Measurements from ENCODE around the gene CCRL2.
"Not testable (repeated sequence)": the region's sequence is repeated elsewhere in the genome, so short reads cannot be mapped to it uniquely, and the experiment has no call there.

The CCRL2 gene

GRCh38 chr3:46416811-46417510 lies 9.9 kb downstream of the CCRL2 start:
- no peak overlapping the region for H2AFZ ChIP-seq (ENCODE audit: low read length, unreplicated experiment)
- H3K27me3 ChIP-seq (ENCODE audit: insufficient read depth, low read length) = no peaks in the 10 kb centered on the region
- H3K36me3 ChIP-seq (ENCODE audit: insufficient read depth, low read length) = no peaks in the 10 kb centered on the region
- H3K79me2 ChIP-seq (ENCODE audit: control insufficient read depth, insufficient read depth, low read length, unreplicated experiment) = no peaks in the 10 kb centered on the region
- no peak overlapping the region for H3K4me3 ChIP-seq (ENCODE audit: low read depth, low read length)
- no peak overlapping the region for H3K27ac ChIP-seq (ENCODE audit: low read depth, low read length)
- H3K4me1 ChIP-seq (ENCODE audit: control insufficient read depth, insufficient read depth, low read length, unreplicated experiment) = no peaks in the 10 kb centered on the region

- no peaks in the 10 kb centered on the region for H3K79me2 ChIP-seq (ENCODE audit: control insufficient read depth, insufficient read depth, low read length, unreplicated experiment)
- H3K27me3 ChIP-seq (ENCODE audit: insufficient read depth, low read length) = no peaks in the 10 kb centered on the region
- no peak overlapping the region for H2AFZ ChIP-seq (ENCODE audit: low read length, unreplicated experiment)
- no peaks in the 10 kb centered on the region for H3K4me1 ChIP-seq (ENCODE audit: control insufficient read depth, insufficient read depth, low read length, unreplicated experiment)
- H3K27ac ChIP-seq (ENCODE audit: low read depth, low read length) = no peak overlapping the region
- H3K36me3 ChIP-seq (ENCODE audit: insufficient read depth, low read length) = no peaks in the 10 kb centered on the region
- no peak overlapping the region for H3K4me3 ChIP-seq (ENCODE audit: low read depth, low read length)
Observed at GRCh38 chr3:46417841-46418611, 11.0 kb downstream of the CCRL2 start.

GRCh38 chr3:46419816-46420215 lies 12.8 kb downstream of the CCRL2 start:
- H2AFZ ChIP-seq (ENCODE audit: low read length, unreplicated experiment) = no peak overlapping the region
- H3K27me3 ChIP-seq (ENCODE audit: insufficient read depth, low read length) = no peaks in the 10 kb centered on the region
- H3K36me3 ChIP-seq (ENCODE audit: insufficient read depth, low read length) = no peaks in the 10 kb centered on the region
- no peak overlapping the region for H3K4me3 ChIP-seq (ENCODE audit: low read depth, low read length)
- no peaks in the 10 kb centered on the region for H3K4me1 ChIP-seq (ENCODE audit: control insufficient read depth, insufficient read depth, low read length, unreplicated experiment)
- H3K27ac ChIP-seq (ENCODE audit: low read depth, low read length) = no peak overlapping the region
- H3K79me2 ChIP-seq (ENCODE audit: control insufficient read depth, insufficient read depth, low read length, unreplicated experiment) = no peaks in the 10 kb centered on the region

GRCh38 chr3:46420931-46421330 lies 13.9 kb downstream of the CCRL2 start:
- H3K27ac ChIP-seq (ENCODE audit: low read depth, low read length) = no peak overlapping the region
- no peaks in the 10 kb centered on the region for H3K27me3 ChIP-seq (ENCODE audit: insufficient read depth, low read length)
- no peak overlapping the region for H3K4me3 ChIP-seq (ENCODE audit: low read depth, low read length)
- H3K36me3 ChIP-seq (ENCODE audit: insufficient read depth, low read length) = no peaks in the 10 kb centered on the region
- no peak overlapping the region for H2AFZ ChIP-seq (ENCODE audit: low read length, unreplicated experiment)
- no peaks in the 10 kb centered on the region for H3K79me2 ChIP-seq (ENCODE audit: control insufficient read depth, insufficient read depth, low read length, unreplicated experiment)
- H3K4me1 ChIP-seq (ENCODE audit: control insufficient read depth, insufficient read depth, low read length, unreplicated experiment) = no peaks in the 10 kb centered on the region

- no peaks in the 10 kb centered on the region for H3K27me3 ChIP-seq (ENCODE audit: insufficient read depth, low read length)
- no peak overlapping the region for H3K4me3 ChIP-seq (ENCODE audit: low read depth, low read length)
- no peak overlapping the region for H2AFZ ChIP-seq (ENCODE audit: low read length, unreplicated experiment)
- no peaks in the 10 kb centered on the region for H3K36me3 ChIP-seq (ENCODE audit: insufficient read depth, low read length)
- no peaks in the 10 kb centered on the region for H3K79me2 ChIP-seq (ENCODE audit: control insufficient read depth, insufficient read depth, low read length, unreplicated experiment)
- no peak overlapping the region for H3K27ac ChIP-seq (ENCODE audit: low read depth, low read length)
- H3K4me1 ChIP-seq (ENCODE audit: control insufficient read depth, insufficient read depth, low read length, unreplicated experiment) = no peaks in the 10 kb centered on the region
Observed at GRCh38 chr3:46422617-46423016, 15.6 kb downstream of the CCRL2 start.

GRCh38 chr3:46423588-46423987 lies 16.5 kb downstream of the CCRL2 start:
- Histone ChIP-seq H2AFZ (ENCODE audit: low read length, unreplicated experiment) (no peak overlapping the region), H3K27ac (ENCODE audit: low read depth, low read length) (no peak overlapping the region)

GRCh38 chr3:46426476-46426875 lies 19.4 kb downstream of the CCRL2 start:
- not testable (repeated sequence) for H3K4me3 ChIP-seq (ENCODE audit: low read depth, low read length); H3K27ac ChIP-seq (ENCODE audit: low read depth, low read length); H3K36me3 ChIP-seq (ENCODE audit: insufficient read depth, low read length); H3K27me3 ChIP-seq (ENCODE audit: insufficient read depth, low read length); H3K4me1 ChIP-seq (ENCODE audit: control insufficient read depth, insufficient read depth, low read length, unreplicated experiment); H3K79me2 ChIP-seq (ENCODE audit: control insufficient read depth, insufficient read depth, low read length, unreplicated experiment); H2AFZ ChIP-seq (ENCODE audit: low read length, unreplicated experiment)

More at GRCh38 chr3:46423588-46423987, 16.5 kb downstream of the CCRL2 start:
- Histone ChIP-seq H3K79me2 (ENCODE audit: control insufficient read depth, insufficient read depth, low read length, unreplicated experiment) (no peaks in the 10 kb centered on the region), H3K4me1 (ENCODE audit: control insufficient read depth, insufficient read depth, low read length, unreplicated experiment) (no peaks in the 10 kb centered on the region), H3K36me3 (ENCODE audit: insufficient read depth, low read length) (no peaks in the 10 kb centered on the region), H3K27me3 (ENCODE audit: insufficient read depth, low read length) (no peaks in the 10 kb centered on the region), H3K4me3 (ENCODE audit: low read depth, low read length) (no peak overlapping the region)

GRCh38 chr3:46427404-46427803 lies 20.3 kb downstream of the CCRL2 start:
- H3K36me3 ChIP-seq (ENCODE audit: insufficient read depth, low read length); H3K4me3 ChIP-seq (ENCODE audit: low read depth, low read length); H2AFZ ChIP-seq (ENCODE audit: low read length, unreplicated experiment); H3K4me1 ChIP-seq (ENCODE audit: control insufficient read depth, insufficient read depth, low read length, unreplicated experiment); H3K79me2 ChIP-seq (ENCODE audit: control insufficient read depth, insufficient read depth, low read length, unreplicated experiment); H3K27ac ChIP-seq (ENCODE audit: low read depth, low read length); H3K27me3 ChIP-seq (ENCODE audit: insufficient read depth, low read length): not testable (repeated sequence)

- Histone ChIP-seq H3K27ac (ENCODE audit: low read depth, low read length) (no peak overlapping the region), H2AFZ (ENCODE audit: low read length, unreplicated experiment) (no peak overlapping the region), H3K4me3 (ENCODE audit: low read depth, low read length) (no peak overlapping the region), H3K36me3 (ENCODE audit: insufficient read depth, low read length) (no peaks in the 10 kb centered on the region), H3K27me3 (ENCODE audit: insufficient read depth, low read length) (no peaks in the 10 kb centered on the region), H3K4me1 (ENCODE audit: control insufficient read depth, insufficient read depth, low read length, unreplicated experiment) (no peaks in the 10 kb centered on the region), H3K79me2 (ENCODE audit: control insufficient read depth, insufficient read depth, low read length, unreplicated experiment) (no peaks in the 10 kb centered on the region)
Observed at GRCh38 chr3:46427916-46428833, 21.1 kb downstream of the CCRL2 start.

- no peak overlapping the region for H3K27ac ChIP-seq (ENCODE audit: low read depth, low read length)
- no peaks in the 10 kb centered on the region for H3K4me1 ChIP-seq (ENCODE audit: control insufficient read depth, insufficient read depth, low read length, unreplicated experiment)
Observed at GRCh38 chr3:46429250-46429649, 22.2 kb downstream of the CCRL2 start.

More at GRCh38 chr3:46429250-46429649, 22.2 kb downstream of the CCRL2 start:
- H2AFZ ChIP-seq (ENCODE audit: low read length, unreplicated experiment) = no peak overlapping the region
- no peaks in the 10 kb centered on the region for H3K27me3 ChIP-seq (ENCODE audit: insufficient read depth, low read length)
- no peak overlapping the region for H3K4me3 ChIP-seq (ENCODE audit: low read depth, low read length)
- no peaks in the 10 kb centered on the region for H3K36me3 ChIP-seq (ENCODE audit: insufficient read depth, low read length)
- H3K79me2 ChIP-seq (ENCODE audit: control insufficient read depth, insufficient read depth, low read length, unreplicated experiment) = no peaks in the 10 kb centered on the region

Measured in ACC112 (cell line).